Lower leg skin (tissue), 3 donors: Measurements from ENCODE around the gene NCOA1.

Experiments
- POLR2A ChIP-seq, 2 donors: fragments of 450-650 bp; IDR thresholded peaks; one replicate each; pipeline ENCODE4 v1.6.1; 2016 to 2017; ENCODE audit warnings: antibody characterized with exemption in 2 of 2, mild to moderate bottlenecking in 1 of 2, moderate library complexity in 1 of 2
- TF ChIP-seq, protein P1 (sequence below), 3 donors: fragments of 450-650 bp; IDR thresholded peaks; one replicate each; pipeline ENCODE4 v1.5.1; 2016; ENCODE audit warnings: antibody characterized with exemption in 3 of 3, mild to moderate bottlenecking in 3 of 3, moderate library complexity in 2 of 3

DNA sequence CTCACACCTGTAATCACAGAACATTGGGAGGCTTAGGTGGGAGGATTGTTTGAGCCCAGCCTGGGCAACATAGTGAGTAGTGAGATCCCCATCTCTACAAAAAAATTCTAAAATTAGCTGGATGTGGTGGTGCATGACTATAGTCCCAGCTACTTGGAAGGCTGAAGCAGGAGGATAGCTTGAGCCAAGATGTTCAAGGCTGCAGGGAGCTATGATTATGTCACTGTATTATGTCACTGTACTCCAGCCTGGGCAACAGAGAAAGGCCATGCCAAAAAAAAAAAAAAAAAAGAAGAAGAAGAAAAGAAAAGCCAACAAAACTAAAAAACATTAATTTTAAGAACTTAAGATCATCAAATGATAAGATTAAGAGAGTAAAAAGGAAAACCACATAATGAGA is 17.4 kb upstream of the NCOA1 start:
- TF ChIP-seq, protein P1, sequence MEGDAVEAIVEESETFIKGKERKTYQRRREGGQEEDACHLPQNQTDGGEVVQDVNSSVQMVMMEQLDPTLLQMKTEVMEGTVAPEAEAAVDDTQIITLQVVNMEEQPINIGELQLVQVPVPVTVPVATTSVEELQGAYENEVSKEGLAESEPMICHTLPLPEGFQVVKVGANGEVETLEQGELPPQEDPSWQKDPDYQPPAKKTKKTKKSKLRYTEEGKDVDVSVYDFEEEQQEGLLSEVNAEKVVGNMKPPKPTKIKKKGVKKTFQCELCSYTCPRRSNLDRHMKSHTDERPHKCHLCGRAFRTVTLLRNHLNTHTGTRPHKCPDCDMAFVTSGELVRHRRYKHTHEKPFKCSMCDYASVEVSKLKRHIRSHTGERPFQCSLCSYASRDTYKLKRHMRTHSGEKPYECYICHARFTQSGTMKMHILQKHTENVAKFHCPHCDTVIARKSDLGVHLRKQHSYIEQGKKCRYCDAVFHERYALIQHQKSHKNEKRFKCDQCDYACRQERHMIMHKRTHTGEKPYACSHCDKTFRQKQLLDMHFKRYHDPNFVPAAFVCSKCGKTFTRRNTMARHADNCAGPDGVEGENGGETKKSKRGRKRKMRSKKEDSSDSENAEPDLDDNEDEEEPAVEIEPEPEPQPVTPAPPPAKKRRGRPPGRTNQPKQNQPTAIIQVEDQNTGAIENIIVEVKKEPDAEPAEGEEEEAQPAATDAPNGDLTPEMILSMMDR (IDR thresholded peaks at IDR 0.05), result no peak
- no peak for TF ChIP-seq POLR2A (IDR thresholded peaks at IDR 0.05)
